H9 (cell line): Measurements from ENCODE around the gene SYNE4. TPM values are rescaled to one million over a fixed set of nuclear protein-coding genes. Genes with fewer than 3 reads are reported as not detected.

ENCODE experiments used
- DNase-seq: peaks from one replicate; pipeline ENCODE4 v3.0.0-alpha.2; 2017
- H2AFZ ChIP-seq: one replicate; pipeline ENCODE4 v1.6.1; 2013; ENCODE audit warnings: mild to moderate bottlenecking, low read length, control low read depth, moderate library complexity
- H2AK5ac ChIP-seq: 2 replicates; pipeline ENCODE4 v1.6.1; 2013; ENCODE audit warnings: low read length, control low read depth, mixed read lengths; ENCODE audit not compliant: insufficient read length
- H2BK120ac ChIP-seq: one replicate; pipeline ENCODE4 v1.6.1; 2013; ENCODE audit warnings: low read depth, mild to moderate bottlenecking, low read length, control low read depth, inconsistent platforms; ENCODE audit not compliant: poor library complexity, severe bottlenecking
- H2BK12ac ChIP-seq: 2 replicates; pipeline ENCODE4 v1.6.1; 2013; ENCODE audit warnings: low read length, control low read depth, mixed read lengths, low read depth; ENCODE audit not compliant: insufficient read length
- H2BK15ac ChIP-seq: 2 replicates; pipeline ENCODE4 v1.6.1; 2013; ENCODE audit warnings: low read depth, low read length, control low read depth
- H2BK20ac ChIP-seq: one replicate; pipeline ENCODE4 v1.6.1; 2013; ENCODE audit warnings: low read depth, mild to moderate bottlenecking, low read length, control low read depth, inconsistent platforms; ENCODE audit not compliant: poor library complexity, severe bottlenecking
- H2BK5ac ChIP-seq: 2 replicates; pipeline ENCODE4 v1.6.1; 2013; ENCODE audit warnings: low read length, control low read depth, mixed read lengths; ENCODE audit not compliant: insufficient read length
- H3K14ac ChIP-seq: 2 replicates; pipeline ENCODE4 v1.6.1; 2013; ENCODE audit warnings: low read length, control low read depth; ENCODE audit not compliant: insufficient read depth
- H3K18ac ChIP-seq: 2 replicates; pipeline ENCODE4 v1.6.1; 2013; ENCODE audit warnings: low read depth, mild to moderate bottlenecking, mixed read lengths, low read length, control low read depth; ENCODE audit not compliant: insufficient read length
- H3K23ac ChIP-seq: 2 replicates; pipeline ENCODE4 v1.6.1; 2013; ENCODE audit warnings: low read length, control low read depth, mixed read lengths, low read depth; ENCODE audit not compliant: insufficient read length
- H3K23me2 ChIP-seq: 2 replicates; pipeline ENCODE4 v1.6.1; 2013; ENCODE audit warnings: low read depth, mild to moderate bottlenecking, mixed read lengths, low read length, control low read depth; ENCODE audit not compliant: insufficient read length, poor library complexity, severe bottlenecking
- H3K27ac ChIP-seq: 2 replicates; pipeline ENCODE4 v1.5.1; 2013; ENCODE audit warnings: low read length, control low read depth, mixed read lengths, low read depth; ENCODE audit not compliant: insufficient read length
- H3K27me3 ChIP-seq: 2 replicates; pipeline ENCODE4 v1.6.1; 2013; ENCODE audit warnings: low read length, control low read depth, inconsistent platforms; ENCODE audit not compliant: insufficient read depth
- H3K4ac ChIP-seq: 2 replicates; pipeline ENCODE4 v1.6.1; 2013; ENCODE audit warnings: low read depth, mild to moderate bottlenecking, control low read depth, inconsistent platforms, low read length, moderate library complexity
- H3K4me1 ChIP-seq: 2 replicates; pipeline ENCODE4 v1.6.1; 2013; ENCODE audit warnings: low read length, control low read depth, inconsistent platforms; ENCODE audit not compliant: insufficient read depth
- H3K4me2 ChIP-seq: 2 replicates; pipeline ENCODE4 v1.6.1; 2013; ENCODE audit warnings: low read length, control low read depth, mixed read lengths; ENCODE audit not compliant: insufficient read length, insufficient read depth
- H3K56ac ChIP-seq: 2 replicates; pipeline ENCODE4 v1.6.1; 2013; ENCODE audit warnings: low read depth, mild to moderate bottlenecking, mixed read lengths, low read length, control low read depth; ENCODE audit not compliant: insufficient read length
- H3K79me1 ChIP-seq: 2 replicates; pipeline ENCODE4 v1.6.1; 2013; ENCODE audit warnings: low read depth, mild to moderate bottlenecking, moderate library complexity, low read length, control low read depth, inconsistent platforms; ENCODE audit not compliant: insufficient read depth, poor library complexity, severe bottlenecking
- H3K79me2 ChIP-seq: 2 replicates; pipeline ENCODE4 v1.6.1; 2013; ENCODE audit warnings: low read length, control low read depth, inconsistent platforms; ENCODE audit not compliant: insufficient read depth
- H3K9ac ChIP-seq: 2 replicates; pipeline ENCODE4 v1.6.1; 2013; ENCODE audit warnings: low read length, control low read depth, mixed read lengths; ENCODE audit not compliant: insufficient read length; ENCODE audit errors: extremely low read depth
- H3K9me3 ChIP-seq: one replicate; pipeline ENCODE4 v1.6.1; 2013; ENCODE audit warnings: low read depth, low read length, inconsistent platforms; ENCODE audit not compliant: control insufficient read depth
- H3T11ph ChIP-seq: one replicate; pipeline ENCODE4 v1.6.1; 2013; ENCODE audit warnings: mild to moderate bottlenecking, low read length, control low read depth, inconsistent platforms
- H4K20me1 ChIP-seq: one replicate; pipeline ENCODE4 v1.6.1; 2013; ENCODE audit not compliant: control insufficient read depth, insufficient read length, insufficient read depth
- H4K5ac ChIP-seq: 2 replicates; pipeline ENCODE4 v1.6.1; 2013; ENCODE audit warnings: low read depth, mild to moderate bottlenecking, mixed read lengths, low read length, control low read depth; ENCODE audit not compliant: insufficient read length
- H4K8ac ChIP-seq: replicated peaks from 2 replicates; pipeline ENCODE4 v1.6.1; 2013; ENCODE audit warnings: low read length, control low read depth, mixed read lengths, low read depth; ENCODE audit not compliant: insufficient read length
- H4K91ac ChIP-seq: 2 replicates; pipeline ENCODE4 v1.6.1; 2013; ENCODE audit warnings: low read depth, mild to moderate bottlenecking, moderate library complexity, mixed read lengths, low read length, control low read depth; ENCODE audit not compliant: insufficient read length
- H3K27ac Mint-ChIP-seq, 3 experiments: 2 replicates in 2 of 3; 3 replicates in 1 of 3; pipeline ENCODE4 v1.8.0; 2020 to 2021; ENCODE audit warnings: mixed read lengths in 3 of 3, mild to moderate bottlenecking in 1 of 3, moderate library complexity in 1 of 3
- H3K27me3 Mint-ChIP-seq: 2 replicates; pipeline ENCODE4 v1.8.0; 2021; ENCODE audit warnings: low read depth, mild to moderate bottlenecking, moderate library complexity, mixed read lengths
- H3K36me3 Mint-ChIP-seq, 3 experiments: 2 replicates in 2 of 3; 3 replicates in 1 of 3; pipeline ENCODE4 v1.8.0; 2020 to 2021; ENCODE audit warnings: low read depth in 3 of 3, mixed read lengths in 3 of 3; ENCODE audit not compliant: insufficient read depth in 1 of 3
- H3K4me1 Mint-ChIP-seq, 2 experiments: 2 replicates each; pipeline ENCODE4 v1.8.0; 2020; ENCODE audit warnings: mixed read lengths in 2 of 2
- H3K4me3 Mint-ChIP-seq, 2 experiments: 2 replicates in 1 of 2; 3 replicates in 1 of 2; pipeline ENCODE4 v1.8.0; 2020 to 2021; ENCODE audit warnings: mild to moderate bottlenecking in 2 of 2, mixed read lengths in 2 of 2, moderate library complexity in 1 of 2
- H3K9me3 Mint-ChIP-seq, 2 experiments: 2 replicates in 1 of 2; 3 replicates in 1 of 2; pipeline ENCODE4 v1.8.0; 2020; ENCODE audit warnings: mild to moderate bottlenecking in 2 of 2, mixed read lengths in 2 of 2, moderate library complexity in 1 of 2
- CTCF ChIP-seq: fragments of 200-600 bp; sonication (generic); conservative IDR thresholded peaks from 3 replicates; pipeline ENCODE4 v1.8.0; 2021; ENCODE audit warnings: antibody characterized with exemption, mild to moderate bottlenecking
- WGBS: extraction: QIAGEN DNeasy Blood & Tissue Kit; methylation state at CpG from one replicate; pipeline ENCODE4 v1.1.7; 2013; ENCODE audit warnings: missing lambda C conversion rate, low lambda C conversion rate, mixed read lengths; ENCODE audit not compliant: insufficient read length; ENCODE audit errors: extremely low coverage; 5-methylcytosine and 5-hydroxymethylcytosine counted together
- total RNA-seq: library from RNA; stranded (reverse); gene quantifications from 2 replicates; pipeline ENCODE4 v1.2.1, GENCODE V29; 2021

Gene SYNE4
- total RNA-seq, 1 experiment from 2014 or later = 19.2 TPM

- Mint-ChIP-seq H3K27ac (no peak overlapping the region), H3K4me1 (no peaks in the 10 kb centered on the region; a peak in 1 of 4 replicates), H3K9me3 (no peaks in the 10 kb centered on the region; a peak in 1 of 5 replicates), H3K4me3 (no peak overlapping the region), H3K36me3 (peaks cover 11 to 38% (median 37%) of the 10 kb centered on the region in 3 experiments), H3K27me3 (no peaks in the 10 kb centered on the region; the same call in 1 of the 2 replicates)
- no peaks in the 10 kb centered on the region for H3K79me2 ChIP-seq
- no peaks in the 10 kb centered on the region for H3K27me3 ChIP-seq
- H3K23me2 ChIP-seq = peaks cover 6% of the 10 kb centered on the region
- H2AFZ ChIP-seq = no peak overlapping the region
- H3K4me1 ChIP-seq = no peaks in the 10 kb centered on the region; the same call in 1 of the 2 replicates
- no peak for DNase-seq
- no peaks in the 10 kb centered on the region for H3K79me1 ChIP-seq
- H3K14ac ChIP-seq = no peak overlapping the region
- H3K56ac ChIP-seq = no peak overlapping the region
- no peak overlapping the region for H2BK120ac ChIP-seq
- no CpG with 5 or more reads among the region's 6 CpGs for WGBS
- H2BK5ac ChIP-seq = no peak overlapping the region
- H3K4me2 ChIP-seq = no peak overlapping the region
- no peak overlapping the region for H2AK5ac ChIP-seq
- no peak overlapping the region for H3T11ph ChIP-seq
- H3K23ac ChIP-seq = no peak overlapping the region
- no peak overlapping the region for H4K8ac ChIP-seq
- H3K18ac ChIP-seq = no peak overlapping the region
- H4K91ac ChIP-seq = no peak overlapping the region
- no peak overlapping the region for H2BK12ac ChIP-seq
- H3K9me3 ChIP-seq = no peaks in the 10 kb centered on the region
- no peak overlapping the region for H2BK15ac ChIP-seq
- H3K9ac ChIP-seq = no peak overlapping the region
- H2BK20ac ChIP-seq = no peak overlapping the region
- no peak overlapping the region for H3K4ac ChIP-seq
- H4K5ac ChIP-seq = no peak overlapping the region
- H3K27ac ChIP-seq = no peak overlapping the region
- TF ChIP-seq CTCF = no peak
- no peaks in the 10 kb centered on the region for H4K20me1 ChIP-seq
These were observed 19.1 kb upstream of the SYNE4 start for GRCh38 chr19:36027696-36028095.
